NCI-H345 treated with DMSO at 0.1 percent for 48 hours (cell line): Measurements from ENCODE around the gene IKBKE.
"Not testable (repeated sequence)": the region's sequence is repeated elsewhere in the genome, so short reads cannot be mapped to it uniquely, and the experiment has no call there.

Source experiments
- DNase-seq: peaks from one replicate; lab custom pipeline; 2025; ENCODE audit not compliant: unreplicated experiment; lab: John Stamatoyannopoulos, UW

IKBKE gene

DNA sequence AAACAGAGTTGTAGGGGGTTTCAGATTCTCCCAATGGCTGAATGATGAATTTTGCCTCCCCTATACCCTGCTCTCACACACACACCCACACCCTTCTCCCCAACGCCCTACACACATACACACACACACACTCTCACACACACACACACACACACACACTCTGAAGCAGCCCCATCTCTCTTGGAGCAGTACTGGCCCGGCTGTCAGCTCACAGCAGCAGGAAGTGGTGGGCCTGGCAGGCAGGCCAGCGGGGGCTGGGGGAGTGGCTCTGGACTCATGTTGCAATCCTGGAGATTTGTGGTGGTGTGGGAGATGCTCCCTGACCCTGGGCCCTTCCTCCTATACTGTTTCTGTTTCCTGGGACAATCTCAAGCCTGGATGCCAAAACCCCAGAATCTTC is 2.2 kb downstream of the IKBKE start:
- DNase-seq: no peak

DNA sequence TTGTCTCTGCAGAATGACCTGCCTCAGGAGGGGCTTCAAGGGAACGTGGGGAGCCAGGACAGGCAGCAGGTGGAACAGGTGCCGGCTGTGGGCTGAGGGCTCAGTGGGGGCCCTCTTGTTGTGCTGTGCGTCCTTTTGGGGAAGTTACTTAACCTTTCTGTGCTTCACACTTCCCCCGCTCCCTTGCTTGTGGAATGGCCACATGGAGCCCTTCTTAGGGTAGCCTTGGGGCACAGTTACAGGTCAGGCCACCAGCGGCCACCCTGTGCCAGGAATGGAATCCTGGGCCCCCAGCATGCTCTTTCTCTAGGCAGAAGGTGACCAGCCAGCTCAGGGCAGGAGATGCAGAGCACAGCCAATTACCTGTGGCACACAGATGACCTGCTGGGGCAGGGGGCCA is 2.6 kb downstream of the IKBKE start:
- DNase-seq: no peak

DNA sequence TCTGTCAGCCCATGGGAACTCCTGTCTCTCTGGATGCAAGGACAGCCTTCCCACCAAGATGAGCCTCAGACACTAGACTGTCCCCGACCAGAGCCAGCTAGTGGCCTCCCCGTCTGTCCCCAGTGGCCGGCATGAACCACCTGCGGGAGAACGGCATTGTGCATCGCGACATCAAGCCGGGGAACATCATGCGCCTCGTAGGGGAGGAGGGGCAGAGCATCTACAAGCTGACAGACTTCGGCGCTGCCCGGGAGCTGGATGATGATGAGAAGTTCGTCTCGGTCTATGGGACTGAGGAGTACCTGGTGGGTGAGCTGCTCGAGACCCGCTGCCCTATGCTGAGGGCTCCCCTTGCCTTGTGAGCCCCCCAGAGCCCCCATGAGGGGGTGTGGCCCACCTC is 5.8 kb downstream of the IKBKE start:
- no peak for DNase-seq

DNA sequence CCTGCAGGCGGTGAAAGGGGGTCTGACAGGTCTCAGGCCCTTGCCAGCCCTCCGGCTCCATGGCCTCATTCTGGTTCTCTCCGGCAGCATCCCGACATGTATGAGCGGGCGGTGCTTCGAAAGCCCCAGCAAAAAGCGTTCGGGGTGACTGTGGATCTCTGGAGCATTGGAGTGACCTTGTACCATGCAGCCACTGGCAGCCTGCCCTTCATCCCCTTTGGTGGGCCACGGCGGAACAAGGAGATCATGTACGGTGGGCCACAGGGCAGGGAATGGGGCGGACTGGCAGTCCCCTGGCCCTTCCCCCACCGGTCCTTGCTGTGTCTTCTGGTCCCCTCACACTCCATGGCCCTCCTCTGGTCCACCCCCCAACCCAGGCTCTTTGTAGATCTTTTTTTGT is 6.3 kb downstream of the IKBKE start:
- DNase-seq: no peak

DNA sequence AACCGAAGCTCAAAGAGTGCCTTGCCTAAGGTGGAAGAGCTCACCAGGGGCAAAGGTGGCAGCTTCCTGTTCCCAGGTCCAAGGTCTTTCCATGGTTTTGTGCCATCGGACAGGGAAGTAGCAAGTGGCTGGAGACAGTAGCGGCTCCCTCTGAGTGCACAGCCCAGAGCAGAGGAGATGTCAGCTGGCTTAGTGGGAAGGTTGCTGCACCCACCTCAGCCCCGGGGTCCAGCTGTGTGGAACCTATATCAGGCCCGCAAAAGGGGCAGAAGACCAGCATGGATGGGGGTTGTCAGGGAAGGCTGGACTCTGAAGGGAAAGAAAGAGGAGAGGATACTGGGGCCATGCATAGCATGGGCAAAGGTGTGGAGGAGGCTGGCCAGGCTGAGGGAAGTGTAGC is 6.8 kb downstream of the IKBKE start:
- no peak for DNase-seq

DNA sequence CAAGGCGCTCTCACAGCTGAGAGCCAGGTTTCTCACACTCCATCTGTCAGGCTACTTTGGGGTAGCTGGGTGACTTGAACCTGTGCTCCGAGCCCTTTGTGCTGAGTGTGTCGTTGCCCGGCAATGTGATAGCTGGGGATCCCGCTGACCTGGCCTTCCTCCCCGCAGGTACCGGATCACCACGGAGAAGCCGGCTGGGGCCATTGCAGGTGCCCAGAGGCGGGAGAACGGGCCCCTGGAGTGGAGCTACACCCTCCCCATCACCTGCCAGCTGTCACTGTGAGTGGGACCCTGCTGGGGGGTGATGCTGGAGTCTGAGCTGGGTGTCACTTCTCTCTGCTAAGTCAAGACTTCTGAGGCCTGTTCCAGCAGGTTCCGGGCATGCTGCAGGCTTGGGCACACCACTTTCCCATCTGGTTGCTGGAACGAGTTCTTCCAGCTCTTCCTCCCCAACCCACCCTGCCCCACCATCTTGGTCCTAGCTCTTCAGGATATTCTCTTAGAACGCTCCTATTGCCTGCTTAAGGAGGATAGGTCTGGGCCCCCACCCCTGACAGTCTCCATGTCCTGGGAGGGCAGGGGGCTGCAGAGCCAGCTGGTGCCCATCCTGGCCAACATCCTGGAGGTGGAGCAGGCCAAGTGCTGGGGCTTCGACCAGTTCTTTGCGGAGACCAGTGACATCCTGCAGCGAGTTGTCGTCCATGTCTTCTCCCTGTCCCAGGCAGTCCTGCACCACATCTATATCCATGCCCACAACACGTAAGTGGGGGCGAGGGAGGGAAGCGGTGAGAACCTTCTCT is 7.5 kb downstream of the IKBKE start:
- DNase-seq: no peak

DNA sequence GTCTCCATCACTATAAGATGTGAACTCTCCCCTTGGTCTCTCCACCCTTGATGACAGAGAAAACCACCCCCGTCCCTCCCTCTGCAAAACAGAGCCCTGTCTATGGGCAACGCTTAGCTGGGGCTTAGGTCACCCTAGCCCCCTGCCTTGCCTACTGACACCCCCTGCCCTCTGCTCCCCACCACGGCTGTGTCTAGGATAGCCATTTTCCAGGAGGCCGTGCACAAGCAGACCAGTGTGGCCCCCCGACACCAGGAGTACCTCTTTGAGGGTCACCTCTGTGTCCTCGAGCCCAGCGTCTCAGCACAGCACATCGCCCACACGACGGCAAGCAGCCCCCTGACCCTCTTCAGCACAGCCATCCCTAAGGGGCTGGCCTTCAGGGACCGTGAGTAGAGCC is 8.5 kb downstream of the IKBKE start:
- DNase-seq: no peak

DNA sequence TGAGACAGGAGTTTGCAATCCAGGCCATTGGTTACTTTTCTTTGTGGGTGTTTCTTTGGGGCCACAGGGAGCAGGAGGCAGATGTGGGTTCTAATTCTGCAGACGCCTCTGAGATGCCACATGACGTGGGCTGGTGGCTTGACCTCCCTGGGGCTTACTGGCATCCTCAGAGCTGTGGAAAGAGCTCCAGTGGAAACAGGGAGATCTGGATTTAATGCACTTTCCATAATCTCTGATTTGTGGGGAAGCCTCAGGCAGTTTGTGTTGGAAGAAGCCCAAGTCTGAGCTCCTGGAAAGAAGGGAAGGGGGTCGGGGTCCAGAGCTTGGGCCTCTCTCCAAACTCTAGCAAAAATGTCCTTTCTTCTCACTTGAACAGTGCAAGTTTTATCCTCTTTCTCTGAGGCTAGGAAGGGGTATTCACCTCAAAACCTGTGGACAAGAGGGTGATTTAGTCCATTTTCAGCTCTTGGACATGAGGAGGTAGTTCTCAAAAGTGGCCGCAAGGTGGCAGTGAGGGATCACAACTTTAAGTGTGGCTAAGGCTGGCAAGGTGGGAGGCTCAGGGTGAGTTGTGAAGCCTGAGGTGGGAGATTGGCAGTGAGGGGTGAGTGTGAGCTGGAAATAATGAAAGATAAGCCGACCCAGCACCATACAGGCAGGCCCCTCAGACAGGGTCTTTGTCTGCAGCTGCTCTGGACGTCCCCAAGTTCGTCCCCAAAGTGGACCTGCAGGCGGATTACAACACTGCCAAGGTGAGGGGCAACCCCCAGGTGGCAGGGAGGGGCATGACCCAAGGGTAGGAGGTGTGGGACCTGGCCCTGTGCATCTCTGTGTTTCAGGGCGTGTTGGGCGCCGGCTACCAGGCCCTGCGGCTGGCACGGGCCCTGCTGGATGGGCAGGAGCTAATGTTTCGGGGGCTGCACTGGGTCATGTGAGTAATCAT is 9.2 kb downstream of the IKBKE start:
- peak; percentile 40 for DNase-seq

DNA sequence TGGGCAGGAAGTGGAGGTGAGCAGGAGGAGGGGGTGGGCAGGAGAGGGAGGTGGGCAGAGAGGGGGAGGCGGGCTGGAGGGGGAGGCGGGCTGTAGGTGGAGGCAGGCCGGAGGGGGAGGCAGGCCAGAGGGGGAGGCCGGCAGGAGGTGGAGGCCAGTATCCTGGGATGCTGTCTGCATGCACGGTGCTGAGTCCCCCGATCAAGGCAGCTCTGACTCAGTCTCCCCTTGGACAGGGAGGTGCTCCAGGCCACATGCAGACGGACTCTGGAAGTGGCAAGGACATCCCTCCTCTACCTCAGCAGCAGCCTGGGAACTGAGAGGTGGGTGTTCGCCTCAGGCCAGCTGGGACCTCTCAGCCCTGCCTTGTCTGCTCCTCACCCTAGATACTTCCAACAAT is 9.9 kb downstream of the IKBKE start:
- no peak for DNase-seq

DNA sequence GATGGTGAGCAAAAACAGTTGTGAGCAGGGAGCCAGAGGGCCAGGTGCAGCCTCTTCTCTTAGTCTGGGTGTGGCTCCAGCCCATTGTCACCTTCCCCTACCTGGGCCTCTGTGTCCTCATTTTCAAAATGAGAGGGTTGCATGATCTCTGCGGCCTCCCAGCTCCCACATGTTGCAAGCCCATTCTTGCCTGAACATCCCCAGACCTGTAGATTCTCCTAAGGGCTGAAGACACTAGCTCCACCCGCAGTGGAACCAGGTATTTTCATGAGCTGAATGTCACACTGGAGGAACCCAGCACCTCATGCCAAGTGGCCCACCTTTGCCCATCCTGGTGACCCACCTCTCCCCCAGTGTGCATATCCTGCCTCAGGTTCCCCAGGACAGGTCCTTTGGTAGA is 12.3 kb downstream of the IKBKE start:
- DNase-seq: no peak

DNA sequence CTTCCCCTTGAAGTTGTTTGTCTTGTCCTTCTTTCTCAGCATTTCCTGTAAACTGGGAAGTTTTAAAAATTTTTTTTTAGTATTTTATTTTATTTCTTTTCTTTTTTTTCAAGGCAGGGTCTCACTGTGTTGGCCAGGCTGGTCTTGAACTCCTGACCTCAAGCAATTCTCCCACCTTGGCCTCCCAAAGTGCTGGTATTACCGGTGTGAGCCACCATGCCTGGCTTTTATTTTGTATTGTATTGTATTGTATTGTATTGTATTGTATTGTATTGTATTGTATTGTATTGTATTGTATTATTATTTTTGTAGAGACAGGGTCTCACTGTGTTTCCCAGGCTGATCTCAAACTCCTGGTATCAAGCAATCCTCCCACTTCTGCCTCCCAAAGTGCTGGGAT is 13.6 kb downstream of the IKBKE start:
- not testable (repeated sequence) for DNase-seq

DNA sequence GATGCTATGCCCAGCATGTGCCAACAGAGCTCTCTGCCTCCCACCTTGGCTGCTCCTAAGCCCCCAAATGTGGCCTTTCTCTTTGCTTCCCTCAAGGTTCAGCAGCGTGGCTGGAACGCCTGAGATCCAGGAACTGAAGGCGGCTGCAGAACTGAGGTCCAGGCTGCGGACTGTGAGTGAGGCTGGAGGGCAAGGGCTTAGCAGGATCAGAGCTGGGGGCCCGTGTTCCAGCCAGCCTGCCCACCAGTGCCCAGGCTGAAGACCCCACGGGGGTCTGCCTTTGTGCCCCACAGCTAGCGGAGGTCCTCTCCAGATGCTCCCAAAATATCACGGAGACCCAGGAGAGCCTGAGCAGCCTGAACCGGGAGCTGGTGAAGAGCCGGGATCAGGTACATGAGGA is 14.6 kb downstream of the IKBKE start:
- no peak for DNase-seq

DNA sequence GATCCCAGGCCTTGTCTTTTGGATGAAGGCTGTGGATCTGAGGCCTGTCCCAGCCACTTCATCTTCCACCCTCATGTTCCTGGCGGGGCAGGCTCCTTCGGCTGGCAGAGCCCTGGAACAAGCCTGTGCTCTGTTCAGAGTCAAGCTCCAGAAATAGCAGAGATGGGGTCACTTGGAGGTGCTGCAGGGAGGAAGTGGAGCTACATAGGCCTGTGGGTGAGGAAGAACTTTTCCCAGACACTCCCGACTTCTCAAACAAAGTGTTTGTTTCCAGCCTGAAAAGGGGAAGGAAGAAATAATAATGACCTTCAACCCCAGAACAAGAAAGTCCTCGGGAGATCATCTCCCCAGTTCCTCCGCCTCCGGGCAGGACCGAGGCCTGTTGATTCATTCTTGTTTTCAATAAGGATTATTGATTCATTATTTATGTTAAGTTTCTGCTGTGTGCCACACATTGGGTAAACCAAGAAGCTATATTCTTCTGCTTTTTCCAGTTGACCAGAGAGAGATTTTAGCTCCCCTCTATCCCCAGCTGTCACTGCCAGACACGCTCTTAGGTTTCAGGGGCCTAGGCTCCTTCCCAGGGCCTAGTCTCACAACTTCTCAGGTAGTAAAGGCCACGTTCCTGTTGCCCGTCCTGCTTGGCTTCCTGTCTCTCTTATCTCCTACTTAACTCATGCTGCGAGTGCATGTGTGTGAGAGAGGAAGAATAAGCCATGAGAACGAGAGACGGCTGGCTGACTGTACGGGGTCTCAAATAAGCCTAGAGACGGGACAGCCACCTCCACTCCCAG is 16.9 kb downstream of the IKBKE start:
- DNase-seq: no peak

DNA sequence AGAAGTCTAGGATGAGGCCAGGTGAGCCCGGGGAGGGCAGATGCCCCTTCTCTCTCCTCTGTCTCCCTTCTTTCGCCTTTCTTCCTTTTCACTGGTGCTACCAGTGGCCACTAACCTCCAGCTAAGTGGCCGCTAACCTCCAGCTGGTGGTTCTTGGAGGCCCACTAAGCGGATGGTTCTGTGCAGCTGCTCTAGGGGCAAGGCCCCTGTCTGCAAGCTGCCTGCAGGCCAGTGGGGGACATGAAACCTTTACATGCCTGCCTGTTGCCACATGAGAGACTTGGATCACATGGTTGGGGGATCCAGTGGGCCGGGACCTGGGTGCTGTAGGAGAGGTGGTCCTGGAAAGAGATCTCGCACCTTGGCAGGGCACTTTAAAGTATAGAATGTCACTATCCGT is 17.7 kb downstream of the IKBKE start:
- DNase-seq: no peak

DNA sequence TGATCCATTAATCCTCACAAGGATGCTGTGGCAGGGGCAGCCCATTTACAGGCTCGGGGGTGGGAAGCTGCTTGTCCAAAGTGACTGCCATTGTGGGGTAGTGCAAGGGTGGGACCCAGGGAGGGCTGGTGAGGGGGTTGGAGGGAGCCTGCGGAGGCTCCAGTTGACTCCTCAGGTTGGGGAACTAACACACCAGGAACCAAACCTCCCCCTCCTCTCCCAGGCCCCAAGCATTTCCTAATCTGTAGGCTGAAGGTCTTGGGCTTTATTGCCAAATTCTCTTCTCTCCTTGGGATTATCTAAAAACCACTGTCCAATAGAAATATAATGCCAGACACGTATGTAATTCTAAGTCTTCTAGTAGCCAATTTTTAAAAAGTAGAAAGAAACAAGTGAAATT is 18.2 kb downstream of the IKBKE start:
- DNase-seq: no peak

DNA sequence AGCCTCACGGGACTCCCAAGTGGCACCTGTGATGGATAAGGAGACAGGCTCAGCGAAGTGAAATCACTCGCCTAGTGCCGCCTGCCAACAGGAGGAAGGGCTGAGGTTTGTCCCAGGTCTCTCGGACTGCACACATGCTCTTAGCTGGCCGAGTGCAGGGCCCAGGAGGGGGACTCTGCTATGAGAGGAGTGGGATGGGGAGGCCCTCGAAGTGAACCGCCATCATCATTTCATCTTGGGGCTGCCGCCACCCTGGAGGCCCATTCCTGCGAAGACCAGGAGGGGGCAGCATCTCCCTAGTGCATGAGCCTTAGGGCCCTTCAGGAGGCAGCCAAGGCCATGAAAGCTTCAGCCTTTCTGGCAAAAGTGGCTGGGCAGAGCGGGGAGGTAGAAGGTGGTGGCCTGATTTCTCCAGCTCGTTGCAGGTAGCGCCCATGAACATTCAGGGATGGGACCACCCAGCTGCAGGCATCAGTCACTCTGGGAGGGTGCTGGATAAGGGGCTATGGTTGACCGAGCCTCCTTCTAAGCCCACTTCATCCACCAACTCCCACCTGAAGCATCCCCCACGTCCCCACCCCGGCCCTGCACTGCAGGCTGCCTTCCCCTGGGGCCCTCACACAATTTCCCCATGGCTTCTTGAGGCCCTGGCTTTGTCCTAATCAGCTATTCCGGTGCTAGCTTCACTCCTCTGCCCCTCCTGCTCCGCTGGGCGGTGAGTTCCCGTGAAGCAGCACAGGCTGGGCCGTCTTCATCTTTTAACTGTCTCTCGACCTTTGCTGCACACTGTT is 19.9 kb downstream of the IKBKE start:
- peak; percentile 53 for DNase-seq

DNA sequence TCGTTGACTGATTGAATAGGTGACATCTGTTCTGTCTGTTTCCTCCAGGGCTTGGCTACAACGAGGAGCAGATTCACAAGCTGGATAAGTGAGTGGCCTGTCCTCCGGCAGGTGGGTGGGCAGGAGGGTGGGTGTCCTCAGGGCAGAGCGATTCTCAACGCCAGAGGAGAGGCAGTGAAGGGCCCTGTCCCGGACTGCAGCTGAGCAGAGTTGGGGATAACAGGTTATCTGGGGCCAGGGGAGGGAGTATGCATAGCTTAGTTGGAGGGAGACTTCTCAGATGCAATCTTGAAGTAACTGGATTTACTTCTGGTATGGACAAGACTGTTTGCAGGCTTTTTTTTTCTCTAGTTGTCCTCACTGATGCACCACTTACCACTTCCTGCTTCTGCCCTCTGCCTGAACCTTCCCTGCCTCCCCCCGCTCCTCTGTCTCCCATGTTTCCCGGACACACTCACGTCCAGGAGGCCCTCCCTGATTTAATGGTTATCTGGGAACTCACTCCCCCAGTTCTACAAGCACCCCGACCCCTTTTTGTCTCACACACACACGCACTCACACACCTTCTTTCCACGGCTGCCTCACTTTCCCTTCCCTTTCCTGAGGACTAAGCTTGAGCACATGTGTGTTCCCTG is 20.6 kb downstream of the IKBKE start:
- no peak for DNase-seq

DNA sequence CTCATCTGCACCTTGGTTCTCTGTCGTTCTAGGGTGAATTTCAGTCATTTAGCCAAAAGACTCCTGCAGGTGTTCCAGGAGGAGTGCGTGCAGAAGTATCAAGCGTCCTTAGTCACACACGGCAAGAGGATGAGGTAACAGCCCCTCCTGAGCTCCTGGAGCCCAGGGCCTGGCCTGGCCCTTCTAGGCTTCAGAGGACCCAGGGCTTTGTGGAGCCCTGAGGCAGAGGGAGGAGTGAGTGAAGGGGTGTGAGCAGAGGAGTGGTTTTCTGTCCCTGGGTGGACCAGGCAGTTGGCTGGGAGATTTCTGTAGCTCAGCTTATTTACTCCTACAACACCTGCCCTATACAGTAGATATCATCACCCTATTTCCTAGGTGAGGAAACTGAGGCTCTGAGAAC is 21.3 kb downstream of the IKBKE start:
- no peak for DNase-seq

DNA sequence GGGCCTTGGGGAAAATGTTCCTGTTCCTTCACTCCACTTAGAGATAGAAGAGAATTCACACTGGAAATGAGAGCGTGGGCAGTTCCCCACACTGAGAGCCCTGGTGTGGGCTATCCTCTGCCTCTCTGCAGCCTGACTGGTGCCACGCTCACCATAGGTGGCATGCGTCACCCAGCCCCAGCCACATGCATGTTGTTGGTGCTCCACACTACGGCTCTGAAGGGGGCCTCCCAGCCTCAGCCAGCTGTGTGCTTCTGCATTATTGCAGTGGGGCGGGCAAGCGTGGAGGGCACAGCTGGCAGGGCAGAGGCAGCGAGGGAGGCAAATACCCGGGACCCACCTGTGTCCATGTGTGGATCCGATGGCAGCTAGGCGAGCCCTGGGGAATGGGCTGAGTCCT is 22.3 kb downstream of the IKBKE start:
- no peak for DNase-seq

DNA sequence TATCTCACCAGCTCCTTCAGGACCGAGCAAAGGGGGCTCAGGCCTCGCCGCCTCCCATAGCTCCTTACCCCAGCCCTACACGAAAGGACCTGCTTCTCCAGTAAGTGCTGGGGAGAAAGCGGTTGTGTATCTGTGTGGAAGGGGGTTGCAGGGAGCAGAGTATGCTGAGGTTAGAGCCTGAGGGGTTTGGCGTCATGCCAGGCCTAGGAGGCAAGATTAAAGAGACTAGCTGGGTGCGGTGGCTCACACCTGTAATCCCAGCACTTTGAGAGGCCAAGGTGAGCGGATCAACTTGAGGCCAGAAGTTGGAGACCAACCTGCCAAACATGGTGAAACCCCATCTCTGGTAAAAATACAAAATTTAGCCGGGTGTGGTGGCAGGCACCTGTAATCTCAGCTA is 23.0 kb downstream of the IKBKE start:
- DNase-seq: no peak
